GM18502 (cell line): ENCODE results near the gene CABYR.

Experiments
- ATAC-seq: cut with Tn5 transposase; IDR thresholded peaks from one replicate; pipeline ENCODE4 v1.9.1; 2021; ENCODE audit warnings: mild to moderate bottlenecking; ENCODE audit not compliant: unreplicated experiment, poor library complexity

The CABYR gene

GRCh38 chr18:24138789-24139616 lies at the start of gene CABYR:
TSS of gene CABYR (plus strand) at chr18:24139062. CDS start at chr18:24143115, 4,053 bp downstream.
- peak; percentile 96 for ATAC-seq

GRCh38 chr18:24089076-24089475 lies 49.8 kb upstream of the CABYR start:
- ATAC-seq = no peak

GRCh38 chr18:24089515-24090337 lies 49.1 kb upstream of the CABYR start:
- no peak for ATAC-seq

GRCh38 chr18:24090876-24091275 lies 48.0 kb upstream of the CABYR start:
- ATAC-seq = no peak

- ATAC-seq = no peak
Observed at GRCh38 chr18:24094561-24094960, 44.3 kb upstream of the CABYR start.

GRCh38 chr18:24095976-24096375 lies 42.9 kb upstream of the CABYR start:
- ATAC-seq = no peak

- ATAC-seq = no peak
Observed at GRCh38 chr18:24103320-24104021, 35.4 kb upstream of the CABYR start.

- ATAC-seq = no peak
Observed at GRCh38 chr18:24104486-24104885, 34.4 kb upstream of the CABYR start.

- ATAC-seq = no peak
Observed at GRCh38 chr18:24108641-24109040, 30.2 kb upstream of the CABYR start.

- no peak for ATAC-seq
Observed at GRCh38 chr18:24111936-24112335, 26.9 kb upstream of the CABYR start.

- ATAC-seq = no peak
Observed at GRCh38 chr18:24112464-24112863, 26.4 kb upstream of the CABYR start.

- ATAC-seq = no peak
Observed at GRCh38 chr18:24112874-24113615, 25.8 kb upstream of the CABYR start.

GRCh38 chr18:24114924-24115549 lies 23.8 kb upstream of the CABYR start:
- no peak for ATAC-seq

GRCh38 chr18:24115628-24116027 lies 23.2 kb upstream of the CABYR start:
- ATAC-seq = no peak

- peak; percentile 85 for ATAC-seq
Observed at GRCh38 chr18:24118750-24119577, 19.9 kb upstream of the CABYR start.

GRCh38 chr18:24120676-24121075 lies 18.2 kb upstream of the CABYR start:
- ATAC-seq = no peak

GRCh38 chr18:24121625-24122024 lies 17.2 kb upstream of the CABYR start:
- ATAC-seq = no peak

- ATAC-seq = no peak
Observed at GRCh38 chr18:24126155-24126961, 12.5 kb upstream of the CABYR start.
